Cardiac atrium fibroblast (primary cell): ENCODE measurements around the gene SWSAP1. TPM values are rescaled to one million over a fixed set of nuclear protein-coding genes. Genes with fewer than 3 reads are reported as not detected.

Source experiments
- total RNA-seq: library from RNA; depleted of rRNA; stranded (reverse); fragments of >200 nt; gene quantifications from 2 replicates; pipeline ENCODE4 v1.2.3, GENCODE V29; 2015

The SWSAP1 gene
- total RNA-seq, result 0.18 and 1.3 TPM in 2 replicates

GRCh38 chr19:11374433-11375142, at the start of gene SWSAP1:
Gene SWSAP1 (plus strand): TSS chr19:11374666. CDS start chr19:11374681, 15 bp downstream.

GRCh38 chr19:11339254-11340098, 35.0 kb upstream of the SWSAP1 start, which contains the start of gene RAB3D:
Gene RAB3D (minus strand): TSS chr19:11339657. CDS start chr19:11337399, 2,258 bp downstream.

GRCh38 chr19:11346104-11346940, 28.1 kb upstream of the SWSAP1 start, which contains the start of the genes CCDC159 and TMEM205:
Gene CCDC159 (plus strand): TSS chr19:11346519. CDS start chr19:11346607, 88 bp downstream.
Gene TMEM205 (minus strand): TSS chr19:11346268. CDS start chr19:11345619, 649 bp downstream.

GRCh38 chr19:11355160-11356073, 19.0 kb upstream of the SWSAP1 start, which contains the start of gene PLPPR2:
Gene PLPPR2 (plus strand): TSS chr19:11355432. CDS start chr19:11357674, 2,242 bp downstream.

GRCh38 chr19:11418549-11419506, 44.4 kb downstream of the SWSAP1 start, which contains the start of gene RGL3:
Gene RGL3 (minus strand): TSS chr19:11419314. CDS start chr19:11419278, 36 bp downstream.

Other genes starting within 250 kb of the SWSAP1 start
- 5.0 and 13.5 TPM in 2 replicates for gene SPC24, start 218.9 kb upstream of the SWSAP1 start, total RNA-seq
- gene KANK2, start 177.1 kb upstream of the SWSAP1 start, total RNA-seq, result 157 and 175 TPM in 2 replicates
- not detected in 2 replicates for gene ANGPTL8, start 135.0 kb upstream of the SWSAP1 start, total RNA-seq
- gene DOCK6, start 112.1 kb upstream of the SWSAP1 start, total RNA-seq, result 25.1 and 29.4 TPM in 2 replicates
- gene TSPAN16, start 78.5 kb upstream of the SWSAP1 start, total RNA-seq, result not detected in 2 replicates
- 16.4 and 25.6 TPM in 2 replicates for gene RAB3D, start 35.0 kb upstream of the SWSAP1 start, total RNA-seq
- gene TMEM205, start 28.4 kb upstream of the SWSAP1 start, total RNA-seq, result 105 and 189 TPM in 2 replicates
- 7.6 and 8.1 TPM in 2 replicates for gene CCDC159, start 28.1 kb upstream of the SWSAP1 start, total RNA-seq
- gene PLPPR2, start 19.2 kb upstream of the SWSAP1 start, total RNA-seq, result 54.5 and 59.3 TPM in 2 replicates
- 11.4 and 11.5 TPM in 2 replicates for gene EPOR, start 9.6 kb downstream of the SWSAP1 start, total RNA-seq
- 6.0 and 7.2 TPM in 2 replicates for gene RGL3, start 44.6 kb downstream of the SWSAP1 start, total RNA-seq
- 0.65 TPM in 1 of 2 replicates, not detected in the other for gene ODAD3, start 60.5 kb downstream of the SWSAP1 start, total RNA-seq
- 247 and 249 TPM in 2 replicates for gene PRKCSH, start 61.0 kb downstream of the SWSAP1 start, total RNA-seq
- gene ELAVL3, start 106.4 kb downstream of the SWSAP1 start, total RNA-seq, result not detected in 2 replicates
- gene ZNF653, start 131.2 kb downstream of the SWSAP1 start, total RNA-seq, result 3.1 and 14.4 TPM in 2 replicates
- gene ECSIT, start 154.5 kb downstream of the SWSAP1 start, total RNA-seq, result 27.4 and 33.5 TPM in 2 replicates
- gene CNN1, start 164.2 kb downstream of the SWSAP1 start, total RNA-seq, result 3.2 and 3.6 TPM in 2 replicates
- 34.5 and 34.7 TPM in 2 replicates for gene ELOF1, start 184.6 kb downstream of the SWSAP1 start, total RNA-seq
- 1.3 TPM in 1 of 2 replicates, not detected in the other for gene ACP5, start 203.0 kb downstream of the SWSAP1 start, total RNA-seq
- gene ZNF627, start 222.8 kb downstream of the SWSAP1 start, total RNA-seq, result 8.7 and 10.7 TPM in 2 replicates